PC-9 (cell line): Measurements from ENCODE around the gene HSD17B14. TPM values are rescaled to one million over a fixed set of nuclear protein-coding genes. Genes with fewer than 3 reads are reported as not detected.

Source experiments
- BruUV-seq: library from RNA; stranded (reverse); fragments of 400-500 nt; replicated peaks from 2 replicates; lab custom pipeline; 2021; lab: Mats Ljungman, UMichigan
- CTCF ChIA-PET: fragments of 300-600 bp; sonication (Branson Sonifier 250); formaldehyde crosslinking; loops from one replicate; lab custom pipeline; 2022; ENCODE audit warnings: antibody characterized with exemption; lab: Charles Lee
- POLR2A ChIA-PET: fragments of 300-600 bp; sonication (Branson Sonifier 250); formaldehyde crosslinking; loops from one replicate; lab custom pipeline; 2022; ENCODE audit warnings: antibody characterized with exemption; ENCODE audit not compliant: unreplicated experiment; lab: Charles Lee
- DNase-seq, 2 experiments: peaks; one replicate each; pipeline versions ENCODE4 v3.0.0 to v3.0.0-alpha.2; 2015 to 2022; ENCODE audit warnings: mixed read lengths in 1 of 2
- H2AFZ ChIP-seq: fragments of 200-600 bp; sonication (generic); 2 replicates; pipeline ENCODE4 v1.8.1; 2017; ENCODE audit warnings: antibody characterized with exemption
- H3F3A ChIP-seq: fragments of 200-600 bp; sonication (generic); 2 replicates; pipeline ENCODE4 v1.8.1; 2017; ENCODE audit warnings: antibody characterized with exemption, mild to moderate bottlenecking, low read depth; ENCODE audit not compliant: insufficient read depth
- H3K27ac ChIP-seq: fragments of 200-600 bp; sonication (generic); 2 replicates; pipeline ENCODE4 v1.6.1; 2016; ENCODE audit warnings: mixed run types
- H3K27me3 ChIP-seq: fragments of 200-600 bp; sonication (generic); 2 replicates; pipeline ENCODE4 v1.6.1; 2016; ENCODE audit warnings: low read depth, mixed run types; ENCODE audit not compliant: insufficient read depth
- H3K36me3 ChIP-seq: fragments of 200-600 bp; sonication (generic); 2 replicates; pipeline ENCODE4 v1.6.1; 2016; ENCODE audit warnings: low read depth, mixed run types
- H3K4me1 ChIP-seq: fragments of 200-600 bp; sonication (generic); replicated peaks from 2 replicates; pipeline ENCODE4 v1.6.1; 2016; ENCODE audit warnings: mixed run types; ENCODE audit not compliant: insufficient read depth
- H3K4me2 ChIP-seq: fragments of 200-600 bp; sonication (generic); 2 replicates; pipeline ENCODE4 v1.6.1; 2017; ENCODE audit warnings: mixed run types
- H3K4me3 ChIP-seq: fragments of 200-600 bp; sonication (generic); 2 replicates; pipeline ENCODE4 v1.6.1; 2016; ENCODE audit warnings: mixed run types
- H3K79me2 ChIP-seq: fragments of 200-600 bp; sonication (generic); 2 replicates; pipeline ENCODE4 v1.6.1; 2017; ENCODE audit warnings: low read depth, mixed run types
- H3K9me2 ChIP-seq: fragments of 200-600 bp; sonication (generic); 2 replicates; pipeline ENCODE4 v1.8.1; 2017; ENCODE audit warnings: mild to moderate bottlenecking; ENCODE audit not compliant: insufficient read depth
- H3K9me3 ChIP-seq: fragments of 200-600 bp; sonication (generic); 2 replicates; pipeline ENCODE4 v1.8.1; 2016; ENCODE audit warnings: low read depth; ENCODE audit not compliant: insufficient read depth
- H4K20me1 ChIP-seq: fragments of 200-600 bp; sonication (generic); 2 replicates; pipeline ENCODE4 v1.8.1; 2017; ENCODE audit not compliant: insufficient read depth
- EZH2 ChIP-seq: fragments of 200-600 bp; sonication (generic); IDR thresholded peaks from 2 replicates; pipeline ENCODE4 v1.8.0; 2017; ENCODE audit warnings: antibody characterized with exemption, low read depth
- intact Hi-C: fragments of 100-400 bp; cut with micrococcal nuclease; formaldehyde crosslinking; loops from one replicate; pipeline ENCODE4 v1.10.0; 2022; ENCODE audit not compliant: unreplicated experiment
- total RNA-seq: library from RNA; stranded (reverse); gene quantifications from 2 replicates; pipeline ENCODE4 v1.2.3, GENCODE V29; 2021
- TF ChIP-seq, protein P1 (sequence below): fragments of 200-600 bp; sonication (generic); conservative IDR thresholded peaks from 2 replicates; pipeline ENCODE4 v1.6.1; 2017; ENCODE audit warnings: mixed run types, antibody characterized with exemption, mild to moderate bottlenecking, moderate library complexity

Gene HSD17B14
- total RNA-seq, 1 experiment from 2014 or later, result 20.7 TPM

DNA sequence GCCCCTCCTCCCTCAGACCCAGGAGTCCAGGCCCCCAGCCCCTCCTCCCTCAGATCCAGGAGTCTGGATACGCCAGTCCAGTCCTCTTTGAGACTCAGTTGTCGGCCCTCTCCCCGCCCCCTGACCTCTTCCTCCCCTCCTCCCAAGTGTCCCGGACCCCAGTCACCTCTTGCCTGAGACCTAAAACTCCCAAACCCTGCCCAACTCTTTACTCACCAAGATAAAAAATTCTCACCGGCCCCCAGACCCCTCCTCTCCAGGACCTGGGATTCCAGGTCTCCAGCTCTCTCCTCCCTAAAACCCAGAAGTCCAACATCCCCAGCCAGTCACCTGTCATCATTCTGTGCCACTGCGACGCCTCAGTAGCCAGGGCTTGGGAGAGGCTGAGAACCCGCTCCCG lies 1.4 kb upstream of the HSD17B14 start:
- POLR2A ChIA-PET, result interaction anchor here (0.6 to 0.7 kb wide), 2 partner anchors 27 to 42 kb away, joined by 5 to 10 read pairs; partner anchors contain the start of gene BCAT2
- no peaks in the 10 kb centered on the region for H3K36me3 ChIP-seq
- H3K9me2 ChIP-seq, result no peaks in the 10 kb centered on the region
- H3F3A ChIP-seq, result peaks cover 12% of the 10 kb centered on the region
- TF ChIP-seq EZH2, result no peak
- TF ChIP-seq, protein P1, sequence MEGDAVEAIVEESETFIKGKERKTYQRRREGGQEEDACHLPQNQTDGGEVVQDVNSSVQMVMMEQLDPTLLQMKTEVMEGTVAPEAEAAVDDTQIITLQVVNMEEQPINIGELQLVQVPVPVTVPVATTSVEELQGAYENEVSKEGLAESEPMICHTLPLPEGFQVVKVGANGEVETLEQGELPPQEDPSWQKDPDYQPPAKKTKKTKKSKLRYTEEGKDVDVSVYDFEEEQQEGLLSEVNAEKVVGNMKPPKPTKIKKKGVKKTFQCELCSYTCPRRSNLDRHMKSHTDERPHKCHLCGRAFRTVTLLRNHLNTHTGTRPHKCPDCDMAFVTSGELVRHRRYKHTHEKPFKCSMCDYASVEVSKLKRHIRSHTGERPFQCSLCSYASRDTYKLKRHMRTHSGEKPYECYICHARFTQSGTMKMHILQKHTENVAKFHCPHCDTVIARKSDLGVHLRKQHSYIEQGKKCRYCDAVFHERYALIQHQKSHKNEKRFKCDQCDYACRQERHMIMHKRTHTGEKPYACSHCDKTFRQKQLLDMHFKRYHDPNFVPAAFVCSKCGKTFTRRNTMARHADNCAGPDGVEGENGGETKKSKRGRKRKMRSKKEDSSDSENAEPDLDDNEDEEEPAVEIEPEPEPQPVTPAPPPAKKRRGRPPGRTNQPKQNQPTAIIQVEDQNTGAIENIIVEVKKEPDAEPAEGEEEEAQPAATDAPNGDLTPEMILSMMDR, result no peak
- H3K27me3 ChIP-seq, result no peaks in the 10 kb centered on the region
- no peaks in the 10 kb centered on the region for H3K9me3 ChIP-seq
- no peaks in the 10 kb centered on the region for H3K79me2 ChIP-seq
- CTCF ChIA-PET, result no interaction called here
- DNase-seq, result no peak
- H3K4me1 ChIP-seq, result no peaks in the 10 kb centered on the region
- peak overlapping the region; percentile 85 for H3K4me2 ChIP-seq
- no peak overlapping the region for H3K27ac ChIP-seq
- no TSS peak for BruUV-seq
- intact Hi-C loops, result loop anchor here (2.0 to 5.0 kb wide), 2 partner anchors 35 to 125 kb away; partner anchors contain the start of gene PPP1R15A
- no peak overlapping the region for H2AFZ ChIP-seq
- no peaks in the 10 kb centered on the region for H4K20me1 ChIP-seq
- H3K4me3 ChIP-seq, result no peak overlapping the region

- no peaks in the 10 kb centered on the region for H3K27me3 ChIP-seq
- TSS peak; percentile 32 for BruUV-seq
- no peaks in the 10 kb centered on the region for H3K36me3 ChIP-seq
- H3K9me2 ChIP-seq, result no peaks in the 10 kb centered on the region
- peak overlapping the region; percentile 83 for H2AFZ ChIP-seq
- peak overlapping the region; percentile 85 for H3K4me2 ChIP-seq
- no peaks in the 10 kb centered on the region for H4K20me1 ChIP-seq
- H3K4me3 ChIP-seq, result peak overlapping the region; percentile 67
- peaks cover 12% of the 10 kb centered on the region for H3F3A ChIP-seq
- POLR2A ChIA-PET, result interaction anchor here (0.5 to 0.7 kb wide), 4 partner anchors 26 to 388 kb away, joined by 3 to 10 read pairs (median 4); partner anchors contain the start of gene BCAT2
- no peaks in the 10 kb centered on the region for H3K9me3 ChIP-seq
- CTCF ChIA-PET, result interaction anchor here (0.6 kb wide), 1 partner anchor 44 kb away, joined by 6 read pairs; no protein-coding TSS in a partner anchor
- no peaks in the 10 kb centered on the region for H3K4me1 ChIP-seq
- no peaks in the 10 kb centered on the region for H3K79me2 ChIP-seq
- intact Hi-C loops, result loop anchor here (2.0 to 5.0 kb wide), 2 partner anchors 35 to 126 kb away; partner anchors contain the start of gene PPP1R15A
- H3K27ac ChIP-seq, result no peak overlapping the region
- DNase-seq, result peak; percentile 77 to 87
- TF ChIP-seq, protein P1, result no peak
- TF ChIP-seq EZH2, result no peak
Observed at GRCh38 chr19:48837051-48837524, 797 bp upstream of the HSD17B14 start.

DNA sequence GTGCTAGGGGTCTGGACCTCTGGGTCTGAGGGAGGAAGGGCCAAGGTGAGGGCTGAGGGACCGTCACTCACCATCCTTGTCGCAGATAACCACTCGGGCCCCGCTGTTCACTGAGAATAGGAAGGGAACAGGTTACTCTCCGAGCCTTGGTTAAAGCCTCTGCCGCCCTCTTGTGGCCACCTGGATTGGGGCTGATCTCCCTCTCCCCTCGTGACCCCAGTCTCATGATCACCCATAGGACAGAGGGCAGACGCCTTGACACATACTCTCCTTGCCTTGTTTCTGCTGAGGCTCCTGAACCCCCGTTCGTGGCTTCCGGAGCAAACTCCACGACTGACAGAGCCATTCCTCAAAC lies 580 bp downstream of the HSD17B14 start:
- intact Hi-C loops, result loop anchor here (1.0 to 5.0 kb wide), 6 partner anchors 25 to 189 kb away; partner anchors contain the start of genes BCAT2, CA11 and PPP1R15A
- POLR2A ChIA-PET, result interaction anchor here (0.6 kb wide), 2 partner anchors 44 to 132 kb away, joined by 3 to 5 read pairs; no protein-coding TSS in a partner anchor
- peak overlapping the region; percentile 28 for H3K27ac ChIP-seq

More for the DNA sequence above, 580 bp downstream of the HSD17B14 start:
- Histone ChIP-seq H3K4me2 (peak overlapping the region; percentile 85), H3K9me2 (no peaks in the 10 kb centered on the region), H3K4me1 (no peaks in the 10 kb centered on the region), H3K79me2 (no peaks in the 10 kb centered on the region), H3F3A (peaks cover 12% of the 10 kb centered on the region), H4K20me1 (no peaks in the 10 kb centered on the region), H2AFZ (peak overlapping the region; percentile 83), H3K4me3 (peak overlapping the region; percentile 67), H3K27me3 (no peaks in the 10 kb centered on the region), H3K9me3 (no peaks in the 10 kb centered on the region), H3K36me3 (0 out of 2 replicates have a peak, but pooled peaks cover 4% of the 10 kb centered on the region)
- CTCF ChIA-PET, result interaction anchor here (0.6 to 1.0 kb wide), 3 partner anchors 20 to 64 kb away, joined by 8 to 10 read pairs (median 9); no protein-coding TSS in a partner anchor
- TF ChIP-seq EZH2, result no peak
- TF ChIP-seq, protein P1, result peak; percentile 93
- DNase-seq, result peak; percentile 83 to 92
- TSS peak; percentile 33 for BruUV-seq
